DND-41 (cell line): ENCODE results near the gene IFITM10.

Experiments
- CTCF ChIP-seq: IDR thresholded peaks from 2 replicates; pipeline ENCODE4 v1.5.1; 2012; ENCODE audit warnings: borderline replicate concordance, low read length, moderate library complexity, mild to moderate bottlenecking; ENCODE audit not compliant: poor library complexity, severe bottlenecking; ENCODE audit errors: extremely low read depth
- EZH2 ChIP-seq: IDR thresholded peaks from 3 replicates; pipeline ENCODE4 v1.6.1; 2012; ENCODE audit warnings: borderline replicate concordance, low read depth, mild to moderate bottlenecking, moderate library complexity, low read length, inconsistent platforms; ENCODE audit not compliant: severe bottlenecking

DNA sequence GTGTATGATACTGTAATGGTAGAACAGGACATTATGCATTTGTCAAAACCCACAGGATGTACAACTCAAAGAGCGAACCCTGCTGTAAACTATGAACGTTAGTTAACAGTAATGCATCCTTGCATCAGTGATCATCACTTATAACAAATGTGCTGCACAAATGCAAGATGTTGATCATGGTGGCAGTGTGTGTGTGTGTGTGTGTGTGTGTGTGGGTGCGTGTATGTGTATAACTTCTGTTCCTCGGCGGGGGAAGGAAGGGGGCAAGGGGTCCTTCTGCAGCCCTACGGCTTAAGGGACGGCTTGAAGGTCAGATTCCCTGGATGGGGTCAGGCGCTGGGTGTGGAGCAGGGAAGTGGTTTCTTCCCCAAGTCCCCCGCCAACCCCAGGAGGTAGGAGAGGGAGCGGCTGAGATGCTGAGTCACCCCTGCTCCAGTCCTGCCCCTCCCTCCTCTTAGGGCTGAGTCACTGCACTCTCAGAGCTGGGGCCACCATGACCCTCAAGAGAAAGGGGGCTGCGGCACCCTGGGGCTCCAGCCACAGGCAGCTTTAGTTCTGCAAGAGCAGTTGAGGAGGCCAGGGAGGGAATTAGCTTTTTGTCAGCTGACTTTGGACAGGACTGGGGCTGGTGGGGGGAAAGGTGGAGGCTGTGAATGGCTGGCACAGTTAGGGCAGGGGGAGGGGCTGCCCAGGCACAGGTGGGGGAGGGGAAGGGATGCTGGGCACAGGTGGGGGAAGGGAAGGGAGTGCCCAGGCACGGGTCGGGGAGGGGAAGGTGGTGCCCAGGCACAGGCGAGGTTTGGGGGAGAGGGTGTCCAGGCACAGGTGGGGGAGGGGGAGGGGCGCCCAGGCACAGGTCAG is 22.1 kb upstream of the IFITM10 start:
- TF ChIP-seq CTCF = no peak
- TF ChIP-seq EZH2 = no peak
